Measurements from ENCODE around the gene CD109.

Gene CD109

DNA sequence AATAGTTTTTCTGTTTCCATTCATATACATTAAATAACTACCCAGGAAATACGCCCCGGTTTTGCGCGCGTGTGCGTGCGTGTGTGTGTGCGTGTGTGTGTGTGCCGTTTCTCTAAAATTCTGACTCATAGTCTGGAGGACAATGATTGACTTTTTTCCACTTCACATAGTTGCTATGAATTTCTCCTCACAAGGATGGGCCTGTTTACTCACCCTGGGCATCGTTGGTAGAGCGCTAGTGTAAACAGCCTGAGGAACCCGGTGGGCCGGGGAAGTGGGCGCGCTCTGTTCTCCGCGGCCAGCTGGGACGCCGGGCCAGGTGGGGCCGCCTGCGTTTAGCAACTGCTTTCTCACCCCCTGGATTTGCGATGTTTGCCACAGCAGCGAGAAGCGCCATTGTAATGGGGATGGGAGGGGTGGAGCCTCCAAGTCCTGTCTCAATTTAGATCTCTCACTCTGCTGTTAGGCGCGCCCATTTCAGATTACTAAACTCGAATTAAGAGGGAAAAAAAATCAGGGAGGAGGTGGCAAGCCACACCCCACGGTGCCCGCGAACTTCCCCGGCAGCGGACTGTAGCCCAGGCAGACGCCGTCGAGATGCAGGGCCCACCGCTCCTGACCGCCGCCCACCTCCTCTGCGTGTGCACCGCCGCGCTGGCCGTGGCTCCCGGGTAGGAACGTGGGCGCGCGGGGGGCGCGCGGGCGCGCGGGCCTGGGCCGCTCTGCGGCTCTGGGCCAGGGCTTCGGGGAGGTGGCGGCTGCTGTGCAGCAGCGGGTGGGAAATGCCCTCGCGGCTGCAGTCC, at the start of gene CD109:
Gene CD109 (plus strand): TSS at position 585 of the 803 bp plus-strand sequence. CDS start 13 bp downstream, at position 598.
- TF ChIP-seq GATA3 (IDR thresholded peaks at IDR 0.05; ENCODE audit: low read depth, low read length) = no peak
- TF ChIP-seq GATA2 (IDR thresholded peaks at IDR 0.05; ENCODE audit: low read depth, low read length) = no peak

DNA sequence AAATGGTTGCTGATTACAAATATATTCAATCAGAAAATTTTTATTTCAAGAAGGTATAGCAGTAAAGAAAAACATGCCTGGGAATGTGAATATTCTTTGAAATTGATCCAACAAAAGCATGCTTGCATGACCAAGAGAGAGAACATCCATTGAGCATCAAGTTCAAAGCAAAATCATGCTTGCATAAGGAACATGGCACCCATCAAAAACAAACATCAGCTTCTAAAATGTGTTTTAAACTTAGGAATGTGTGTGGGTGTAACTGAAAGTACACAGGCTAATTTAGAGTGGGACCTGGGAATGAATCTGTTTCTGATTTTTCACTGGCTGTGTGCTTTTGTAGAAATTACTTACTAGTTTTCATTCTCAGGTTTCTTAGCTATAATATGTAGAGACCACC, 47.8 kb upstream of the CD109 start:
- no peak for TF ChIP-seq GATA2 (IDR thresholded peaks at IDR 0.05; ENCODE audit: low read depth, low read length)
- no peak for TF ChIP-seq GATA3 (IDR thresholded peaks at IDR 0.05; ENCODE audit: low read depth, low read length)

DNA sequence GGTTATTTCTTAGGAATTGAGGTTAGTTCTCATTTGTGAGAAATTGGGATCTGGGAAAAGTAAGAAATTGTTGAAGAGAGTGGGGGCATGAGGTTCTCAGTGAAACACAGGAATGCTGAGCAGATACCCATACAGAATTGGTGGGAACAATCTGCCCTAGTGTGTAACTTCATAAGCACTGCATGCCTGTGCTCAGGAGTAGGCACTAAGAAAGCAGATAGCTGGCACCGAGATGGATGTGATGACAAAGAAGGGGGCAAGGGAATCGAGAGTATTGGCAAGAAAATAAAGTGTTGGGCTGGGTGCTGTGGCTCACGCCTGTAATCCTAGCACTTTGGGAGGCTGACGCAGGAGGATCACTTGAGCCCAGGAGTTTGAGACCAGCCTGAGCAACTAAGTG, 46.2 kb upstream of the CD109 start:
- TF ChIP-seq GATA2 (IDR thresholded peaks at IDR 0.05; ENCODE audit: low read depth, low read length) = no peak
- no peak for TF ChIP-seq GATA3 (IDR thresholded peaks at IDR 0.05; ENCODE audit: low read depth, low read length)

DNA sequence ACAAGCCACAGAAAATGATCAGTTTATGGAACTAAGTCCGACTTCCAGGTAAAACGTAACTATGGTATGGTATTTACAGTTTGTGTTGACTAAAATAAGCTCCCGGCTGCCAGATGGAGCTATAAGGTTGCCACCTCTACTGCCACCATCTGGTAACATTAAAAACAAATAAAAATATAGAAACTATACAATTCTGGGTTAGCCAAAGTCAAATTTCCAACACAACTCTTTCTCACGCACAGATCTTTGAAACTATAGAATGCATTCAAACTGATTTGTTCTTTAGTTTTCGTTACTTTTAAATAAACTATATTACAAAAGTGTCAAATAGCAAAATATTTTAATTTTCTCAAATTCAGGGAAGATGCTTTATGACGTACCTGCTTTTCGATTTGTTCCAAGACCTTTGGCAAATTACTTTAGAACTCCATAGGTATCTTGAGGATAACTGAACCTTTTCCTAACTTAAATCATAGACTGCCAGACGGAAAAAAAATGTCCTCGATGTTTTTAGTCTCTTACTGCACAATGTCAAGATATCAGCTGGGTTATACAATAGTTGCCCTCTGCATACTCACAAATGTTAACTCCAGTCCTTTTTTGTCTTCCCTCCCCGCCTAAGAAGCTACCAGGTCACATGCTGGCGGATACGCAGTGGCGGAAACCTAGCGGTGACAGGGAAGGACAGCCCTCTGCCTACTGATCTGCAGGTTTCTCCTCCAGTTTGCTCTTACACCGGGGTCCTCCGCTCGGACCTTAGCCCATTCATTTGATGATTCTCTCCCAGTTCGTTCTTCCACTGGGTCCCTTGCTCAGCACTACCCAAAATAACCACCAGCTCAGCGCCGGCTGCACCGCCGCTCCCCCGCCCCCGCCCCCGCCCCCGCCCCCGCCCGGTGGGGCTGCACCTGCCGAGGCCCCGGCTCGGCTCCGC, 43.1 kb upstream of the CD109 start:
- TF ChIP-seq GATA3 (IDR thresholded peaks at IDR 0.05; ENCODE audit: low read depth, low read length) (no peak), GATA2 (IDR thresholded peaks at IDR 0.05; ENCODE audit: low read depth, low read length) (no peak)

DNA sequence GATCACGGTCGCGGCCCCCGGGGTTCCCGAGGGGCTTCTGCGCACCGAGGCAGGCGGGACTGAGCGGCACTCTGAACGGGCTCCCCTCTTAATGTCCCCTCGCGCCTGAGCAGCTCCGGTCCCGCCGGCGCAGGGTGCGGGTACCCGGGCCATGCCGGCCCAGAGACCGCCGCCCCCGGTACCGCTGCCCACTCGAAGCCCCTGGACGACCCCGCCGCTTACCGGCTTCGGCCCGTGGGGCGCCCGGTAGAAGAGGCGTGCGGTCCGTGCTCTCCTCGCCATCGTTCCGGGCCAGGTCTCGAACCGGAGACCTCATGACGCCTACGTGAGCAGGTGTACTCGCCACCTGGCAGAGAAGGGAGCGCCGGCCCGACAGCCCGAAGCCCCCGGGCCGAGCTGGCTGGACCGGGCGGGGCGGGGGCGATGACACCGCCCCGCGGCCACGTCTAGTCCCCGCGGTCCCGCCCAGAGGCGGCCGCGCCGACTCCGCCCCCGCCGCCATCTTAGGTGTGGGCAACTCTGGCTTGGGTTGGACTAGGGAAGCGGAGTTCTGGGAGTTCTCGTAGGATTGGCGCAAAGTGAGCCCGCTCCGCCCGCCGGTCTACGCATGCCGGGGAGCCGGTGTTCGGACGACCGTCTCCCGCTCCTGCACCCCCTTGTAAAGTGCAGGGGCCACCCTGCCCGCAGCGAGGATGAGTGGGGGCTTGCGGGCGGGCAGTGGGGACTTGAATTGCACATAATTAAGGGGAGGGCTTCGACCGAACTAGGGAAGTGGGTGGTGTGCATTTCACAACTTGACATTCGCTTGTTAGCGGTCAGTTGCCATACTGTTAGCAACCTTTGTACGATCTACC, 42.2 kb upstream of the CD109 start, which contains the start of gene SLC17A5:
Gene SLC17A5 (minus strand): TSS at position 422 of the 854 bp plus-strand sequence. CDS start 106 bp downstream, at position 316.
- TF ChIP-seq GATA3 (IDR thresholded peaks at IDR 0.05; ENCODE audit: low read depth, low read length) = no peak
- no peak for TF ChIP-seq GATA2 (IDR thresholded peaks at IDR 0.05; ENCODE audit: low read depth, low read length)

DNA sequence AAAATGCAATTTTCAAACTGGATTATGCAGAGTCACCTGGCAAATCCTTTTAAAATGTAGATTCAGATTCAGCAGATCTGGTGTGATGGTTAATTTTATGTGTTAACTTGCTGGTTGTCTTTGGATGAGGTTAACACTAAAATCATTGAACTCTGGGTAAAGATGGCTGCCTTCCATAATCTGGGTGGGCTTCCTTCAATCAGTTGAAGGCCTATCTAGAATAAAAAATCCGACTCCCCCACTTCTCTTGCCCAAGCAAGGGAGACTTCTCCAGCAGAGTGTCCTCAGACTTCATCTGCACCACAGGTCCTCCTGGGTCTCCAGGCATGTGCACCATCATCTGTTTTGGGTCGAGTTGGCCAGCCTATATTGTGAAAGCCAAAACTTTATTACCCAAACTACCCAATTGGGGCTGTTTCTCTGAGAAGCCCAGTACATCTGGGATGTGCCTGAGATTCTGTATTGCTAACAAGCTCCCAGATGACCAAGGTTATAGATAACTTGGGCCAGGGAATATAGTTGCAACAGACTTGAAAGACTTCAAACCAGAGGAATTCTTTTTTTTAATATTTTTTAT, 40.6 kb upstream of the CD109 start:
- no peak for TF ChIP-seq GATA2 (IDR thresholded peaks at IDR 0.05; ENCODE audit: low read depth, low read length)

DNA sequence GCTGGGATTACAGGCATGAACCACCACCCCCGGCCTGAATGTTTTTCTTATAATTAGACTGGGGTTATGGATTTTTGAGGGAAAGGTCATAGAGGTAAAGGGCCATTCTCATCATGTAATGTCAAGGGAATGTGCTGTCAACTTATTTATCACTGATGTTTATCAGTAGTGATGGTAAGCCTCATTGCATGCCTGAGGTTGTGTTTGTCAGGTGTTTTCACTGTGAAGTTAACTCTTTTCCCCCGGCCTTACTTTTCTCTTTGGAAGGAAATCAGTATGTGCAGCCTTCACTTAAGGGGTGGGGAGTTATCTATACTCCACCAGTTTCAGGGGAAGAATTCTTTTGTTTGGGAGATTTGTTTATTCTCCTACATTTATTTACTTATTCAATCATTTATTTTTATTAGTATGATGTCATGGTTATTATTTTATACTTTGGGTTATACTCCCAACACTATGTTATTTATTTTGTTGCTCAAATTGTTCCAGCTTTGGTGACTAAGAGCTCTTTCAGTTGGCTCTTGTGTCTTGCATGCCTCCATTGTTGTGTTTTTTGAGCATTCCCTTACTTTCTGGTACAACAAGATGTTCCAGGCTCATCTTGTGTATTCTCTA, 39.4 kb upstream of the CD109 start:
- TF ChIP-seq GATA3 (IDR thresholded peaks at IDR 0.05; ENCODE audit: low read depth, low read length) (no peak), GATA2 (IDR thresholded peaks at IDR 0.05; ENCODE audit: low read depth, low read length) (no peak)

DNA sequence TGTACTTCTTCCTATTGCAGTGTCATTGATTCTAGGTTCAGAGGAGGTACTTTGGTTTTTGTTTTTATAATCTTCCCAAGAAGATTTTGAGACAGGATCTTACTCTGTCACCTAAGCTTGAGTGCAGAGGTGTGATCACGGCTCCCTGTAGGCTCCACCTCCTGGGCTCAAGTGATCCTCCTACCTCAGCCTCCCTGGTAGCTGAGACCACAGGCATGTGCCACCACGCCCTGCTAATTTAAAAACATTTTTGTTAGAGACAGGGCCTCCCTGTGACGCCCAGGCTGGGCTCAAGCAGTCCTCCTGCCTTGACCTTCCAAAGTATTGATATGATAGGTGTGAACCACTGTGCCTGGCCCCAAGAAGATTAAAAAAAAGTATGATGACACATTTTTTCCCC, 38.8 kb upstream of the CD109 start:
- TF ChIP-seq GATA2 (IDR thresholded peaks at IDR 0.05; ENCODE audit: low read depth, low read length) (no peak), GATA3 (IDR thresholded peaks at IDR 0.05; ENCODE audit: low read depth, low read length) (no peak)

DNA sequence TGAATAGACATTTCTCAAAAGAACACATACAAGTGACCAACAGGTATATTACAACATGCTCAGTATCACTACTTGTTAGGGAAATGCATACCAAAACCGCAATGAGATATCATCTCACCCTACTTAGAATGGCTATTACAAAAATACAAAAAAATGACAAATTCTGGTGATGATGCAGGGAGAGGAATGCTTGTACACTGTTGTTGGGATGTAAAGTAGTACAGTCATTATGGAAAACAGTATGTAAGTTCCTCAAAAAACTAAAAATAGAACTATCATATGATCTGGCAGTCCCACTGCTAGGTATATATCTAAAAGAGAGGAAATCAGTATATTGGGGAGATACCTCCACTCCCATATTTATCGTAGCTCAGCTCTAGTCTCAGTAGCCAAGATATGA, 31.3 kb upstream of the CD109 start:
- TF ChIP-seq GATA3 (IDR thresholded peaks at IDR 0.05; ENCODE audit: low read depth, low read length) = no peak
- no peak for TF ChIP-seq GATA2 (IDR thresholded peaks at IDR 0.05; ENCODE audit: low read depth, low read length)

DNA sequence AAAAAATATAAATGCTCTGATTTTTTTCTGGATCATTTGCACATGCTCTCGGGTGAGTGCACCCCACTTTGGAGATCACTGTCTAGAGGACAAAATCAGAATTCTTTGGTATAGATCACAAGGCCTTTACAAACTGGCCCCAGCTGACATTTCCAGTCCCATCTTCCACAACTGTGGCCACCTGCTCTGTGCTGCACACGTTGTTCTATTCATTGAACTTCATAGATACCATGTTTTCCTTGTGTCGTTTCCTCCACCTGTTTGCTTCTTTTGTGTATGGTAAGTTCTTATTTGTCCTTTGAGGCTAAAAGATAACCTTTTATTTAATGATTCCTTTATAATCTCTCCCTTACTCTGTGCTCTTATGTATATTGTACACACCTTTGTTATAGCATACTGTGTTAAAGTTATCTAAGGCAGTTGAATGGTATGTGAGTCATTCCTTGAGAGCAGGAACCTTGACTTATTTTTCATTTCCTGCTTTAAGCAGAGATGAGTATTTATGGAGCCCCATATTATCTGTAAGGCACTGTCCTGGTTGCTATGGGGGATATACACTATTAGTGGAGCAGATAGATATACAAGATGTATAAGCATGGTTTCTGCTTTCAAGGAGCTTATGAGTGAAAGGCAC, 30.2 kb upstream of the CD109 start:
- TF ChIP-seq GATA2 (IDR thresholded peaks at IDR 0.05; ENCODE audit: low read depth, low read length) = no peak
- TF ChIP-seq GATA3 (IDR thresholded peaks at IDR 0.05; ENCODE audit: low read depth, low read length) = no peak

DNA sequence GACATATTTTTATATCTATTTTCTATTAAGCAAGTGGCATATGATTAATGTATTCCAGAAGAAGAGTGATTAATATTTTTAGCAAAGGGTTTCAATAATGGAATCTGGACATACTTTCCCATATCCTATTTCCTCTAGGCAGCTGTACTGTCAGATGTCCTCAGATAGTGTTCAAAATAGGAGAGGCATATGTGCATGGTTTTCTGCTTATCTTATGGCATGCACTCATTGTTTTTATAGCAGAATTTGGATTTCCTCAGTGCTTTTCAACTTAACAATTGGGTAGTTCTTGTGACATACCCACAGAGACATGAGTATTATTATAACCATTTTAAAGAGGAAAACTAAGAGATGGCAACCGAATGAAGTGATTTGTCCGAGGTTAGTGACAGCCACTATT, 29.6 kb upstream of the CD109 start:
- no peak for TF ChIP-seq GATA3 (IDR thresholded peaks at IDR 0.05; ENCODE audit: low read depth, low read length)
- no peak for TF ChIP-seq GATA2 (IDR thresholded peaks at IDR 0.05; ENCODE audit: low read depth, low read length)

DNA sequence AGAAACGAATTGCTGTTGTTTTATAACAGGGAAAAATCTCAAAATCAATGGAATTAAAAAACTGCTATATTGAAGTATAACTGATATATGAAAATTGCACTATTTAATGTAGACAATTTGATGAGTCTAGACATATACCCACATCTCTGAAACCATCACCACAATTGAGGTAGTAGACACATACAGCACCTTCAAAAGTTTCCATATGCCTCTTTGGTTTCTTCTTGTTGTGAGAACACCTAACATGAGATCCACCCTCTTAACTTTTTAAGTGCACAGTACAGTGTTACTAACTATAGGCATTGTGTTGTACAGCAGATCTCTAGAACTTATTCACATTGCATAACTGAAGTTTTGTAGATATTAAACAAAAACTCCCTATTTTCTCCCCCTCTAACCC, 28.2 kb upstream of the CD109 start:
- TF ChIP-seq GATA3 (IDR thresholded peaks at IDR 0.05; ENCODE audit: low read depth, low read length) = no peak
- TF ChIP-seq GATA2 (IDR thresholded peaks at IDR 0.05; ENCODE audit: low read depth, low read length) = no peak

DNA sequence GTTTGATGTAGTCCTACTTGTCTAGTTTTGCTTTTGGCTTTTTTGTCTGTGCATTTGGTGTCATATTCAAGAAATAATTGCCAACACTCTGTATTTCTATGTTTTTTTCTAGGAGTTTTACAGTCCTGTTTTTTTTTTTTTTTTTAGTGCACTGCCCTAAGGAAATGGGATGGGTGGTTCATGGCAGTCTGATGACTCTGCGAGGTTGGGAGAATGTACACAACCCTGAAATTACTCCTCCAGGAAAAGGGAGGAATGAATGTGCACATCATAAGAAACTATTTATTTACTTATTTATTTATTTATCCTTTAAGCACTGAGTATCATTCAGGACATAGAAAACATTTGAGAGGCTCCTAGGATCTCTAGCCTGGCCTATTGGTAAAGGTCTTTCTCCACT, 27.0 kb upstream of the CD109 start:
- TF ChIP-seq GATA3 (IDR thresholded peaks at IDR 0.05; ENCODE audit: low read depth, low read length) = no peak
- no peak for TF ChIP-seq GATA2 (IDR thresholded peaks at IDR 0.05; ENCODE audit: low read depth, low read length)

Data from SH-SY5Y (cell line).